ENCODE measurements around the gene SLC6A12.
"Not testable (repeated sequence)": the region's sequence is repeated elsewhere in the genome, so short reads cannot be mapped to it uniquely, and the experiment has no call there.

SLC6A12 gene

GRCh38 chr12:236445-236844 is 22.5 kb upstream of the SLC6A12 start:
- DNase-seq (ENCODE audit: low read depth) = no peak
- H3K4me3 ChIP-seq (ENCODE audit: low read depth, low read length) = no peak overlapping the region

GRCh38 chr12:235967-236366 is 22.0 kb upstream of the SLC6A12 start:
- H3K4me3 ChIP-seq (ENCODE audit: low read depth, low read length); DNase-seq (ENCODE audit: low read depth): not testable (repeated sequence)

GRCh38 chr12:234891-235415 is 21.0 kb upstream of the SLC6A12 start:
- no peak for DNase-seq (ENCODE audit: low read depth)
- H3K4me3 ChIP-seq (ENCODE audit: low read depth, low read length) = no peak overlapping the region

GRCh38 chr12:234019-234418 is 20.1 kb upstream of the SLC6A12 start:
- no peak for DNase-seq (ENCODE audit: low read depth)
- no peak overlapping the region for H3K4me3 ChIP-seq (ENCODE audit: low read depth, low read length)

GRCh38 chr12:233615-233968 is 19.6 kb upstream of the SLC6A12 start:
- no peak overlapping the region for H3K4me3 ChIP-seq (ENCODE audit: low read depth, low read length)
- DNase-seq (ENCODE audit: low read depth) = no peak

GRCh38 chr12:232731-233614 is 19.0 kb upstream of the SLC6A12 start:
- DNase-seq (ENCODE audit: low read depth) = no peak

GRCh38 chr12:230925-231671 is 17.1 kb upstream of the SLC6A12 start:
- no peak for DNase-seq (ENCODE audit: low read depth)
- H3K4me3 ChIP-seq (ENCODE audit: low read depth, low read length) = no peak overlapping the region

More at GRCh38 chr12:232731-233614, 19.0 kb upstream of the SLC6A12 start:
- no peak overlapping the region for H3K4me3 ChIP-seq (ENCODE audit: low read depth, low read length)

- DNase-seq (ENCODE audit: low read depth) = no peak
- H3K4me3 ChIP-seq (ENCODE audit: low read depth, low read length) = no peak overlapping the region
These were observed 15.7 kb upstream of the SLC6A12 start for GRCh38 chr12:229441-230191.

GRCh38 chr12:228846-229200 is 14.9 kb upstream of the SLC6A12 start:
- H3K4me3 ChIP-seq (ENCODE audit: low read depth, low read length) = no peak overlapping the region
- DNase-seq (ENCODE audit: low read depth) = no peak

- DNase-seq (ENCODE audit: low read depth) = no peak
- H3K4me3 ChIP-seq (ENCODE audit: low read depth, low read length) = no peak overlapping the region
These were observed 14.2 kb upstream of the SLC6A12 start for GRCh38 chr12:227923-228845.

GRCh38 chr12:227286-227915 is 13.4 kb upstream of the SLC6A12 start:
- no peak for DNase-seq (ENCODE audit: low read depth)
- no peak overlapping the region for H3K4me3 ChIP-seq (ENCODE audit: low read depth, low read length)

GRCh38 chr12:226401-226800 is 12.4 kb upstream of the SLC6A12 start:
- H3K4me3 ChIP-seq (ENCODE audit: low read depth, low read length) = no peak overlapping the region
- DNase-seq (ENCODE audit: low read depth) = no peak

- no peak overlapping the region for H3K4me3 ChIP-seq (ENCODE audit: low read depth, low read length)
- no peak for DNase-seq (ENCODE audit: low read depth)
These were observed 11.1 kb upstream of the SLC6A12 start for GRCh38 chr12:225012-225411.

GRCh38 chr12:224330-224729 is 10.4 kb upstream of the SLC6A12 start:
- DNase-seq (ENCODE audit: low read depth) = no peak
- no peak overlapping the region for H3K4me3 ChIP-seq (ENCODE audit: low read depth, low read length)

- no peak for DNase-seq (ENCODE audit: low read depth)
- no peak overlapping the region for H3K4me3 ChIP-seq (ENCODE audit: low read depth, low read length)
These were observed 9.9 kb upstream of the SLC6A12 start for GRCh38 chr12:223841-224240.

GRCh38 chr12:221736-222135 is 7.8 kb upstream of the SLC6A12 start:
- no peak overlapping the region for H3K4me3 ChIP-seq (ENCODE audit: low read depth, low read length)
- DNase-seq (ENCODE audit: low read depth) = no peak

- no peak overlapping the region for H3K4me3 ChIP-seq (ENCODE audit: low read depth, low read length)
- DNase-seq (ENCODE audit: low read depth) = no peak
These were observed 7.1 kb upstream of the SLC6A12 start for GRCh38 chr12:220946-221550.

- DNase-seq (ENCODE audit: low read depth) = no peak
These were observed 6.5 kb upstream of the SLC6A12 start for GRCh38 chr12:220491-220890.

More at GRCh38 chr12:220491-220890, 6.5 kb upstream of the SLC6A12 start:
- H3K4me3 ChIP-seq (ENCODE audit: low read depth, low read length) = no peak overlapping the region

Measured in skeletal muscle cell (primary cell).